ENCODE data around the gene PIGQ. TPM values are rescaled to one million over a fixed set of nuclear protein-coding genes. Genes with fewer than 3 reads are reported as not detected.
A peak's percentile ranks its signal among the peaks of the same experiment; 100 is the strongest.

PIGQ gene
- total and polyA plus RNA-seq, 2 of the 13 experiments (the other 11 are each of a cell fraction or from before 2014, with no cell fraction given), result 7.7 to 19.7 TPM

DNA sequence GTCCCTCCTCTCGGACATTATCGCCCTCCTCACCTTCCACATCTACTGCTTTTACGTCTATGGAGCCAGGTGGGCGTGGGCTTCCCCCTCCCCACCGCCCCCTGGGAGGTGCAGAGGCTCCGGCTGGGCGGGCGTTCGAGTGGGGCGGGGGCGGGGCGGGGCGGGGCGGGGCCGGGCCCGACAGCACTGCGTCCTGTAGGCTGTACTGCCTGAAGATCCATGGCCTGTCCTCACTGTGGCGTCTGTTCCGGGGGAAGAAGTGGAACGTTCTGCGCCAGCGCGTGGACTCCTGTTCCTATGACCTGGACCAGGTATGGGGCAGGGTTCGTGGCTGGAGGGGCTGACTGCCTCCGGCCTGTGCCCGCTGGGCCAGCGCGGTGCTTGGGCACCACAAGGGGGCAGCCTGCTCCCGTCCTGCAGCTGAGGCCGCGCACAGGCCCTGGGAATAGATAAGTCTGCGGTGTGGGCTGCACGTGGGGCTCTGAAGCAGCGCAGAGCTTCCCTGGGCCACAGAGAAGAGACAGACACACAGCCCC, 9.2 kb downstream of the PIGQ start (continued):
- TF ChIP-seq, protein P1, sequence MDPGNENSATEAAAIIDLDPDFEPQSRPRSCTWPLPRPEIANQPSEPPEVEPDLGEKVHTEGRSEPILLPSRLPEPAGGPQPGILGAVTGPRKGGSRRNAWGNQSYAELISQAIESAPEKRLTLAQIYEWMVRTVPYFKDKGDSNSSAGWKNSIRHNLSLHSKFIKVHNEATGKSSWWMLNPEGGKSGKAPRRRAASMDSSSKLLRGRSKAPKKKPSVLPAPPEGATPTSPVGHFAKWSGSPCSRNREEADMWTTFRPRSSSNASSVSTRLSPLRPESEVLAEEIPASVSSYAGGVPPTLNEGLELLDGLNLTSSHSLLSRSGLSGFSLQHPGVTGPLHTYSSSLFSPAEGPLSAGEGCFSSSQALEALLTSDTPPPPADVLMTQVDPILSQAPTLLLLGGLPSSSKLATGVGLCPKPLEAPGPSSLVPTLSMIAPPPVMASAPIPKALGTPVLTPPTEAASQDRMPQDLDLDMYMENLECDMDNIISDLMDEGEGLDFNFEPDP (CRISPR knock-in tag; conservative IDR thresholded peaks at IDR 0.05), result no peak
- TF ChIP-seq NCOA2 (CRISPR knock-in tag; IDR thresholded peaks at IDR 0.05), result no peak
- TF ChIP-seq, protein P2, sequence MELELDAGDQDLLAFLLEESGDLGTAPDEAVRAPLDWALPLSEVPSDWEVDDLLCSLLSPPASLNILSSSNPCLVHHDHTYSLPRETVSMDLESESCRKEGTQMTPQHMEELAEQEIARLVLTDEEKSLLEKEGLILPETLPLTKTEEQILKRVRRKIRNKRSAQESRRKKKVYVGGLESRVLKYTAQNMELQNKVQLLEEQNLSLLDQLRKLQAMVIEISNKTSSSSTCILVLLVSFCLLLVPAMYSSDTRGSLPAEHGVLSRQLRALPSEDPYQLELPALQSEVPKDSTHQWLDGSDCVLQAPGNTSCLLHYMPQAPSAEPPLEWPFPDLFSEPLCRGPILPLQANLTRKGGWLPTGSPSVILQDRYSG (CRISPR knock-in tag; IDR thresholded peaks at IDR 0.05), result no peak
- no peak for TF ChIP-seq ZSCAN25 (CRISPR knock-in tag; IDR thresholded peaks at IDR 0.05)
- no peak for TF ChIP-seq FOXP1 (IDR thresholded peaks at IDR 0.05)
- TF ChIP-seq FOXP1 (CRISPR knock-in tag; IDR thresholded peaks at IDR 0.05), result no peak
- no peak for TF ChIP-seq HMG20B (CRISPR knock-in tag; conservative IDR thresholded peaks at IDR 0.05)
- TF ChIP-seq ZNF121 (CRISPR knock-in tag; IDR thresholded peaks at IDR 0.05), result no peak; the same call in 1 of the 2 replicates
- TF ChIP-seq, protein P3, sequence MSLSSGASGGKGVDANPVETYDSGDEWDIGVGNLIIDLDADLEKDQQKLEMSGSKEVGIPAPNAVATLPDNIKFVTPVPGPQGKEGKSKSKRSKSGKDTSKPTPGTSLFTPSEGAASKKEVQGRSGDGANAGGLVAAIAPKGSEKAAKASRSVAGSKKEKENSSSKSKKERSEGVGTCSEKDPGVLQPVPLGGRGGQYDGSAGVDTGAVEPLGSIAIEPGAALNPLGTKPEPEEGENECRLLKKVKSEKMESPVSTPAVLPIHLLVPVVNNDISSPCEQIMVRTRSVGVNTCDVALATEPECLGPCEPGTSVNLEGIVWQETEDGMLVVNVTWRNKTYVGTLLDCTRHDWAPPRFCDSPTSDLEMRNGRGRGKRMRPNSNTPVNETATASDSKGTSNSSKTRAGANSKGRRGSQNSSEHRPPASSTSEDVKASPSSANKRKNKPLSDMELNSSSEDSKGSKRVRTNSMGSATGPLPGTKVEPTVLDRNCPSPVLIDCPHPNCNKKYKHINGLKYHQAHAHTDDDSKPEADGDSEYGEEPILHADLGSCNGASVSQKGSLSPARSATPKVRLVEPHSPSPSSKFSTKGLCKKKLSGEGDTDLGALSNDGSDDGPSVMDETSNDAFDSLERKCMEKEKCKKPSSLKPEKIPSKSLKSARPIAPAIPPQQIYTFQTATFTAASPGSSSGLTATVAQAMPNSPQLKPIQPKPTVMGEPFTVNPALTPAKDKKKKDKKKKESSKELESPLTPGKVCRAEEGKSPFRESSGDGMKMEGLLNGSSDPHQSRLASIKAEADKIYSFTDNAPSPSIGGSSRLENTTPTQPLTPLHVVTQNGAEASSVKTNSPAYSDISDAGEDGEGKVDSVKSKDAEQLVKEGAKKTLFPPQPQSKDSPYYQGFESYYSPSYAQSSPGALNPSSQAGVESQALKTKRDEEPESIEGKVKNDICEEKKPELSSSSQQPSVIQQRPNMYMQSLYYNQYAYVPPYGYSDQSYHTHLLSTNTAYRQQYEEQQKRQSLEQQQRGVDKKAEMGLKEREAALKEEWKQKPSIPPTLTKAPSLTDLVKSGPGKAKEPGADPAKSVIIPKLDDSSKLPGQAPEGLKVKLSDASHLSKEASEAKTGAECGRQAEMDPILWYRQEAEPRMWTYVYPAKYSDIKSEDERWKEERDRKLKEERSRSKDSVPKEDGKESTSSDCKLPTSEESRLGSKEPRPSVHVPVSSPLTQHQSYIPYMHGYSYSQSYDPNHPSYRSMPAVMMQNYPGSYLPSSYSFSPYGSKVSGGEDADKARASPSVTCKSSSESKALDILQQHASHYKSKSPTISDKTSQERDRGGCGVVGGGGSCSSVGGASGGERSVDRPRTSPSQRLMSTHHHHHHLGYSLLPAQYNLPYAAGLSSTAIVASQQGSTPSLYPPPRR (CRISPR knock-in tag; IDR thresholded peaks at IDR 0.05; ENCODE audit: borderline replicate concordance), result no peak
- no peak for TF ChIP-seq ARNT2 (CRISPR knock-in tag; IDR thresholded peaks at IDR 0.05; ENCODE audit: low read depth)
- TF ChIP-seq POLR2AphosphoS2 (IDR thresholded peaks at IDR 0.05; ENCODE audit: low read depth, low read length), result no peak
- TF ChIP-seq NPAS2 (CRISPR knock-in tag; IDR thresholded peaks at IDR 0.05; ENCODE audit: borderline replicate concordance), result no peak
- no peak for TF ChIP-seq KLF9 (CRISPR knock-in tag; IDR thresholded peaks at IDR 0.05; ENCODE audit: low read depth)
- 0 out of 2 replicates have a peak, but pooled peaks have one; percentile 32 for TF ChIP-seq SMAD3 (CRISPR knock-in tag; IDR thresholded peaks at IDR 0.05)
- peak; percentile 75 for TF ChIP-seq ZFY (CRISPR knock-in tag; IDR thresholded peaks at IDR 0.05)
- no peak for TF ChIP-seq ZNF879 (CRISPR knock-in tag; IDR thresholded peaks at IDR 0.05)
- TF ChIP-seq ZNF468 (CRISPR knock-in tag; IDR thresholded peaks at IDR 0.05), result no peak
- no peak for TF ChIP-seq FOXM1 (CRISPR knock-in tag; IDR thresholded peaks at IDR 0.05)
- TF ChIP-seq ETV5 (CRISPR knock-in tag; IDR thresholded peaks at IDR 0.05; ENCODE audit: borderline replicate concordance), result no peak
- TF ChIP-seq ZNF570 (CRISPR knock-in tag; IDR thresholded peaks at IDR 0.05; ENCODE audit: borderline replicate concordance), result no peak
- TF ChIP-seq RARG (CRISPR knock-in tag; IDR thresholded peaks at IDR 0.05; ENCODE audit: low read depth), result no peak
- peak; percentile 78; the same call in 1 of the 2 replicates for TF ChIP-seq ZSCAN9 (CRISPR knock-in tag; IDR thresholded peaks at IDR 0.05; ENCODE audit: borderline replicate concordance)
- peak; percentile 44 for TF ChIP-seq AGO1 (IDR thresholded peaks at IDR 0.05; ENCODE audit: low read depth, low read length, poor library complexity, severe bottlenecking)
- TF ChIP-seq MIER2 (CRISPR knock-in tag; IDR thresholded peaks at IDR 0.05), result no peak
- TF ChIP-seq, protein P4, sequence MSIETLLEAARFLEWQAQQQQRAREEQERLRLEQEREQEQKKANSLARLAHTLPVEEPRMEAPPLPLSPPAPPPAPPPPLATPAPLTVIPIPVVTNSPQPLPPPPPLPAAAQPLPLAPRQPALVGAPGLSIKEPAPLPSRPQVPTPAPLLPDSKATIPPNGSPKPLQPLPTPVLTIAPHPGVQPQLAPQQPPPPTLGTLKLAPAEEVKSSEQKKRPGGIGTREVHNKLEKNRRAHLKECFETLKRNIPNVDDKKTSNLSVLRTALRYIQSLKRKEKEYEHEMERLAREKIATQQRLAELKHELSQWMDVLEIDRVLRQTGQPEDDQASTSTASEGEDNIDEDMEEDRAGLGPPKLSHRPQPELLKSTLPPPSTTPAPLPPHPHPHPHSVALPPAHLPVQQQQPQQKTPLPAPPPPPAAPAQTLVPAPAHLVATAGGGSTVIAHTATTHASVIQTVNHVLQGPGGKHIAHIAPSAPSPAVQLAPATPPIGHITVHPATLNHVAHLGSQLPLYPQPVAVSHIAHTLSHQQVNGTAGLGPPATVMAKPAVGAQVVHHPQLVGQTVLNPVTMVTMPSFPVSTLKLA (IDR thresholded peaks at IDR 0.05), result no peak

Data from HepG2 (cell line).